Thyroid gland (tissue), 4 donors: ENCODE data around the gene CENPL. TPM values are rescaled to one million over a fixed set of nuclear protein-coding genes. Genes with fewer than 3 reads are reported as not detected.

Experiments
- DNase-seq, 2 donors: peaks; one replicate each; pipeline ENCODE4 v3.0.0-alpha.2; 2019
- H3K27ac ChIP-seq, 3 donors: fragments of 200-600 bp; sonication (generic); 1 replicate in 2 of 3; 2 replicates in 1 of 3; pipeline ENCODE4 v1.5.1; 2016 to 2019; ENCODE audit warnings: mild to moderate bottlenecking in 1 of 3, moderate library complexity in 1 of 3
- H3K27me3 ChIP-seq: fragments of 200-600 bp; sonication (generic); one replicate; pipeline ENCODE4 v1.5.1; 2019
- H3K36me3 ChIP-seq, 2 donors: fragments of 200-600 bp; sonication (generic); one replicate each; pipeline ENCODE4 v1.5.1; 2016 to 2019
- H3K4me1 ChIP-seq, 2 donors: fragments of 200-600 bp; sonication (generic); one replicate each; pipeline ENCODE4 v1.5.1; 2017 to 2019
- H3K4me3 ChIP-seq, 3 donors: fragments of 200-600 bp; sonication (generic); replicated peaks in 1 of 3; 1 replicate in 2 of 3; 2 replicates in 1 of 3; pipeline ENCODE4 v1.5.1; 2016; ENCODE audit warnings: mild to moderate bottlenecking in 1 of 3
- H3K9me3 ChIP-seq: fragments of 200-600 bp; sonication (generic); one replicate; pipeline ENCODE4 v1.5.1; 2017
- CTCF ChIP-seq, 6 experiments: fragments of 200-600 bp in 3 of 6; fragments of 450-650 bp in 3 of 6; sonication (generic) in 3 of 6; IDR thresholded peaks; one replicate each; pipeline ENCODE4 v1.5.1; 2016 to 2019; ENCODE audit warnings: antibody characterized with exemption in 6 of 6, mild to moderate bottlenecking in 2 of 6, inconsistent platforms in 1 of 6, moderate library complexity in 1 of 6
- POLR2A ChIP-seq, 2 donors: fragments of 450-650 bp; IDR thresholded peaks; one replicate each; pipeline ENCODE4 v1.6.1; 2017; ENCODE audit warnings: antibody characterized with exemption in 2 of 2, mild to moderate bottlenecking in 2 of 2, moderate library complexity in 1 of 2
- WGBS, 2 donors: methylation state at CpG; one replicate each; pipeline ENCODE4 v1.1.5; 2017; 5-methylcytosine and 5-hydroxymethylcytosine counted together
- intact Hi-C: fragments of 100-400 bp; cut with DNase I; formaldehyde crosslinking; loops from one replicate; pipeline ENCODE4 v1.15.1; 2023
- total RNA-seq, 4 donors: library from RNA; depleted of rRNA; stranded (reverse); fragments of >200 nt; gene quantifications; one replicate each; pipeline ENCODE4 v1.2.3, GENCODE V29; 2016

The CENPL gene
- total RNA-seq, 4 donors from 2014 or later = 4.4 to 8.1 (median 5.3) TPM

- H3K9me3 ChIP-seq = no peaks in the 10 kb centered on the region
- WGBS, 2 donors = 89 to 90% methylated on average over 2 of the region's 2 CpGs
- DNase-seq = no peak
- no peaks in the 10 kb centered on the region for H3K4me1 ChIP-seq
- intact Hi-C loops = no loop called here
- no peak overlapping the region for H3K4me3 ChIP-seq
- TF ChIP-seq POLR2A (IDR thresholded peaks at IDR 0.05) = no peak
- no peak for TF ChIP-seq CTCF (IDR thresholded peaks at IDR 0.05)
- no peaks in the 10 kb centered on the region for H3K27me3 ChIP-seq
- peaks cover 7 to 20% of the 10 kb centered on the region in 2 donors for H3K36me3 ChIP-seq
- H3K27ac ChIP-seq = no peak overlapping the region
These were observed 32.2 kb upstream of the CENPL start for GRCh38 chr1:173856903-173857302.

- intact Hi-C loops = no loop called here
- 69 to 75% methylated on average over 1 of the region's 1 CpG for WGBS, 2 donors
- no peak for DNase-seq
- Histone ChIP-seq H3K27me3 (no peaks in the 10 kb centered on the region), H3K27ac (no peak overlapping the region), H3K36me3 (peaks cover 7 to 20% of the 10 kb centered on the region in 2 donors), H3K4me1 (no peaks in the 10 kb centered on the region), H3K9me3 (no peaks in the 10 kb centered on the region), H3K4me3 (no peak overlapping the region)
- no peak for TF ChIP-seq CTCF (IDR thresholded peaks at IDR 0.05)
- TF ChIP-seq POLR2A (IDR thresholded peaks at IDR 0.05) = no peak
These were observed 31.3 kb upstream of the CENPL start for GRCh38 chr1:173856014-173856413.

GRCh38 chr1:173853074-173853473 is 28.4 kb upstream of the CENPL start:
- Histone ChIP-seq H3K9me3 (no peaks in the 10 kb centered on the region), H3K4me3 (no peak overlapping the region), H3K36me3 (peaks cover under 1 to 10% of the 10 kb centered on the region in 2 donors), H3K27me3 (no peaks in the 10 kb centered on the region), H3K27ac (no peak overlapping the region), H3K4me1 (no peaks in the 10 kb centered on the region)
- TF ChIP-seq CTCF (IDR thresholded peaks at IDR 0.05) = no peak
- no peak for TF ChIP-seq POLR2A (IDR thresholded peaks at IDR 0.05)
- WGBS, 2 donors = 61 to 82% methylated on average over 5 of the region's 5 CpGs
- DNase-seq = no peak
- intact Hi-C loops = no loop called here

- Histone ChIP-seq H3K4me1 (no peaks in the 10 kb centered on the region), H3K36me3 (peaks cover 0 to 4% of the 10 kb centered on the region in 2 donors), H3K9me3 (no peaks in the 10 kb centered on the region), H3K27ac (no peak overlapping the region), H3K4me3 (no peak overlapping the region), H3K27me3 (no peaks in the 10 kb centered on the region)
- TF ChIP-seq CTCF (IDR thresholded peaks at IDR 0.05) = no peak
- TF ChIP-seq POLR2A (IDR thresholded peaks at IDR 0.05) = no peak
- WGBS, 2 donors = 90 to 91% methylated on average over 4 of the region's 4 CpGs
- no peak for DNase-seq
- intact Hi-C loops = no loop called here
These were observed 27.4 kb upstream of the CENPL start for GRCh38 chr1:173852105-173852504.

- intact Hi-C loops = no loop called here
- Histone ChIP-seq H3K4me1 (no peaks in the 10 kb centered on the region), H3K27ac (no peak overlapping the region), H3K36me3 (peaks cover 6 to 22% of the 10 kb centered on the region in 2 donors), H3K9me3 (no peaks in the 10 kb centered on the region), H3K4me3 (no peak overlapping the region), H3K27me3 (no peaks in the 10 kb centered on the region)
- WGBS, 2 donors = 92 to 94% methylated on average over 1 of the region's 1 CpG
- TF ChIP-seq POLR2A (IDR thresholded peaks at IDR 0.05) (no peak), CTCF (IDR thresholded peaks at IDR 0.05) (no peak)
- no peak for DNase-seq
These were observed 8.1 kb upstream of the CENPL start for GRCh38 chr1:173832748-173833147.
